NB4 (cell line): ENCODE data around the gene PAPPA2.

Experiments used
- TF ChIP-seq, protein P1 (sequence below): IDR thresholded peaks from one replicate; pipeline ENCODE4 v1.5.1; 2012; ENCODE audit warnings: low read depth, low read length
- TF ChIP-seq, protein P2 (sequence below): IDR thresholded peaks from 2 replicates; pipeline ENCODE4 v1.6.1; 2011; ENCODE audit warnings: low read depth, low read length

DNA sequence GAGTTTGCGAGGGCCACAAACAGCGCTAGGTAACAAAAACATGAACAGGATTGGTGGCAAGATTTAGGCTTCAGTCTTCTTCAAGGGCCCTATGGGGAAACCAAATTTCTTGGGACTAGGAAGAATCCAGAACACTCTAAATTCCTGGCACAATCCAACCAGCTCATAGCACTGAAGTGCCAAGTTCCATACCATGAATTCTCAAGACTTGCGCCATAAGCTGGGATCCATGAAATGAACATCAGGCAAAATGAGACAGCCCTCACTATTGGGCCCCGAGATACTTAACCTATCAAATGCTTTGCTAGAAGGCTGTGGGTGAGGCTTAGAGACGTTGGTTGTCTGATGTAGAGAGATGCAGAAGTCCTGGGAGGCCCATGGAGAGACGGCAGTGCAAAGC lies 322.1 kb downstream of the PAPPA2 start:
- TF ChIP-seq, protein P1, sequence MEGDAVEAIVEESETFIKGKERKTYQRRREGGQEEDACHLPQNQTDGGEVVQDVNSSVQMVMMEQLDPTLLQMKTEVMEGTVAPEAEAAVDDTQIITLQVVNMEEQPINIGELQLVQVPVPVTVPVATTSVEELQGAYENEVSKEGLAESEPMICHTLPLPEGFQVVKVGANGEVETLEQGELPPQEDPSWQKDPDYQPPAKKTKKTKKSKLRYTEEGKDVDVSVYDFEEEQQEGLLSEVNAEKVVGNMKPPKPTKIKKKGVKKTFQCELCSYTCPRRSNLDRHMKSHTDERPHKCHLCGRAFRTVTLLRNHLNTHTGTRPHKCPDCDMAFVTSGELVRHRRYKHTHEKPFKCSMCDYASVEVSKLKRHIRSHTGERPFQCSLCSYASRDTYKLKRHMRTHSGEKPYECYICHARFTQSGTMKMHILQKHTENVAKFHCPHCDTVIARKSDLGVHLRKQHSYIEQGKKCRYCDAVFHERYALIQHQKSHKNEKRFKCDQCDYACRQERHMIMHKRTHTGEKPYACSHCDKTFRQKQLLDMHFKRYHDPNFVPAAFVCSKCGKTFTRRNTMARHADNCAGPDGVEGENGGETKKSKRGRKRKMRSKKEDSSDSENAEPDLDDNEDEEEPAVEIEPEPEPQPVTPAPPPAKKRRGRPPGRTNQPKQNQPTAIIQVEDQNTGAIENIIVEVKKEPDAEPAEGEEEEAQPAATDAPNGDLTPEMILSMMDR: no peak
- TF ChIP-seq, protein P2, sequence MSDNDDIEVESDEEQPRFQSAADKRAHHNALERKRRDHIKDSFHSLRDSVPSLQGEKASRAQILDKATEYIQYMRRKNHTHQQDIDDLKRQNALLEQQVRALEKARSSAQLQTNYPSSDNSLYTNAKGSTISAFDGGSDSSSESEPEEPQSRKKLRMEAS: no peak
